CD14-positive monocyte (primary cell): ENCODE data around the gene SFXN2. TPM values are rescaled to one million over a fixed set of nuclear protein-coding genes. Genes with fewer than 3 reads are reported as not detected.

Experiments used
- DNase-seq, 3 donors: peaks; one replicate each; pipeline ENCODE4 v3.0.0-alpha.2; 2011 to 2022
- H2AFZ ChIP-seq: 2 replicates; pipeline ENCODE4 v1.6.0; 2012; ENCODE audit warnings: mild to moderate bottlenecking, low read depth, low read length, inconsistent platforms; ENCODE audit not compliant: insufficient read depth, poor library complexity, severe bottlenecking
- H3K27ac ChIP-seq, 2 donors: 1 replicate in 1 of 2; 2 replicates in 1 of 2; pipeline ENCODE4 v1.5.1; 2012 to 2013; ENCODE audit warnings: low read length in 2 of 2, control low read depth in 1 of 2, inconsistent platforms in 1 of 2, low read depth in 1 of 2, mild to moderate bottlenecking in 1 of 2
- H3K27me3 ChIP-seq, 2 donors: one replicate each; pipeline versions ENCODE4 v1.6.0 to v1.6.1; 2011 to 2013; ENCODE audit warnings: low read length in 2 of 2; ENCODE audit not compliant: control insufficient read depth in 2 of 2, insufficient read depth in 2 of 2
- H3K36me3 ChIP-seq, 2 donors: replicated peaks in 1 of 2; 1 replicate in 1 of 2; 2 replicates in 1 of 2; pipeline versions ENCODE4 v1.5.1 to v1.6.1; 2012 to 2013; ENCODE audit warnings: low read length in 2 of 2, control low read depth in 1 of 2, inconsistent platforms in 1 of 2, mild to moderate bottlenecking in 1 of 2; ENCODE audit not compliant: insufficient read depth in 2 of 2, control insufficient read depth in 1 of 2
- H3K4me1 ChIP-seq, 2 donors: 1 replicate in 1 of 2; 2 replicates in 1 of 2; pipeline versions ENCODE4 v1.5.1 to v1.6.1; 2012 to 2013; ENCODE audit warnings: low read length in 2 of 2, control low read depth in 1 of 2, inconsistent platforms in 1 of 2, mild to moderate bottlenecking in 1 of 2, moderate library complexity in 1 of 2; ENCODE audit not compliant: insufficient read depth in 2 of 2, control insufficient read depth in 1 of 2
- H3K4me2 ChIP-seq: replicated peaks from 2 replicates; pipeline ENCODE3; 2012; ENCODE audit warnings: low read length, moderate library complexity, mild to moderate bottlenecking; ENCODE audit not compliant: poor library complexity, severe bottlenecking; ENCODE audit errors: extremely low read depth
- H3K4me3 ChIP-seq, 3 experiments: fragments of 200-600 bp in 1 of 3; sonication (generic) in 1 of 3; replicated peaks in 1 of 3; 1 replicate in 2 of 3; 2 replicates in 1 of 3; pipeline ENCODE4 v1.5.1; 2011 to 2013; ENCODE audit warnings: low read length in 3 of 3, mild to moderate bottlenecking in 3 of 3, control low read depth in 2 of 3, low read depth in 2 of 3, inconsistent platforms in 1 of 3, moderate library complexity in 1 of 3
- H3K79me2 ChIP-seq: 2 replicates; pipeline ENCODE4 v1.6.0; 2012; ENCODE audit warnings: mild to moderate bottlenecking, control low read depth, inconsistent platforms, low read length, moderate library complexity; ENCODE audit not compliant: insufficient read depth
- H3K9ac ChIP-seq: 2 replicates; pipeline ENCODE4 v1.6.0; 2017; ENCODE audit warnings: low read length, mild to moderate bottlenecking; ENCODE audit not compliant: insufficient read depth, poor library complexity, severe bottlenecking
- H3K9me3 ChIP-seq, 2 donors: replicated peaks in 1 of 2; 1 replicate in 1 of 2; 2 replicates in 1 of 2; pipeline versions ENCODE4 v1.5.1 to v1.6.1; 2012 to 2013; ENCODE audit warnings: low read length in 2 of 2, control low read depth in 1 of 2; ENCODE audit not compliant: control insufficient read depth in 1 of 2, insufficient read depth in 1 of 2
- H4K20me1 ChIP-seq: 2 replicates; pipeline ENCODE4 v1.6.0; 2012; ENCODE audit warnings: mild to moderate bottlenecking, low read length, control low read depth, moderate library complexity; ENCODE audit not compliant: insufficient read depth
- H3K27ac Mint-ChIP-seq, 7 donors: one replicate each; pipeline ENCODE4 v1.8.0; 2020; ENCODE audit warnings: mild to moderate bottlenecking in 7 of 7, mixed read lengths in 7 of 7, moderate library complexity in 6 of 7, inconsistent platforms in 2 of 7
- H3K27me3 Mint-ChIP-seq, 3 donors: one replicate each; pipeline ENCODE4 v1.8.0; 2021 to 2022; ENCODE audit warnings: low read depth in 3 of 3, mild to moderate bottlenecking in 3 of 3, mixed read lengths in 3 of 3, moderate library complexity in 3 of 3, inconsistent platforms in 1 of 3
- H3K36me3 Mint-ChIP-seq, 2 donors: one replicate each; pipeline ENCODE4 v1.8.0; 2020; ENCODE audit warnings: mixed read lengths in 2 of 2, inconsistent platforms in 1 of 2, mild to moderate bottlenecking in 1 of 2
- H3K4me1 Mint-ChIP-seq: one replicate; pipeline ENCODE4 v1.8.0; 2020; ENCODE audit warnings: mild to moderate bottlenecking, mixed read lengths
- H3K4me3 Mint-ChIP-seq, 2 donors: one replicate each; pipeline ENCODE4 v1.8.0; 2020; ENCODE audit warnings: mild to moderate bottlenecking in 2 of 2, mixed read lengths in 2 of 2, moderate library complexity in 1 of 2
- H3K9me3 Mint-ChIP-seq, 7 donors: one replicate each; pipeline ENCODE4 v1.8.0; 2020 to 2022; ENCODE audit warnings: mixed read lengths in 7 of 7, mild to moderate bottlenecking in 6 of 7, moderate library complexity in 6 of 7, inconsistent platforms in 2 of 7
- CTCF ChIP-seq: fragments of 200-600 bp; IDR thresholded peaks from one replicate; pipeline ENCODE4 v1.8.0; 2022; ENCODE audit warnings: antibody characterized with exemption, mild to moderate bottlenecking
- WGBS: methylation state at CpG from one replicate; pipeline ENCODE4 v1.1.5; 2013; ENCODE audit warnings: missing lambda C conversion rate; ENCODE audit not compliant: insufficient coverage; 5-methylcytosine and 5-hydroxymethylcytosine counted together
- intact Hi-C, 2 donors: fragments of 100-400 bp; cut with micrococcal nuclease; formaldehyde crosslinking; loops; one replicate each; pipeline versions ENCODE4 v1.15.0 to v1.15.1; 2023
- polyA plus RNA-seq, 3 donors: library from polyadenylated mRNA; depleted of rRNA in 1 of 3; unstranded in 2 of 3; stranded (reverse) in 1 of 3; fragments of 300-500 nt in 2 of 3; fragments of >200 nt in 1 of 3; fragmentation: Illumina TruSeq in 2 of 3; gene quantifications; 1 replicate in 2 of 3; 2 replicates in 1 of 3; pipeline ENCODE4 v1.2.3, GENCODE V29; 2012 to 2021

SFXN2 gene
- polyA plus RNA-seq, 3 donors, result 1.3 to 2.0 (median 1.8) TPM

- WGBS, result 100% methylated on average over 1 of the region's 4 CpGs
- no peak overlapping the region for H3K27ac Mint-ChIP-seq
- H3K9me3 Mint-ChIP-seq, result peaks cover 0 to 1% (median 0%) of the 10 kb centered on the region in 7 donors
- Histone ChIP-seq H3K9ac (no peak overlapping the region), H3K4me2 (no peak overlapping the region), H3K79me2 (peaks cover 41% of the 10 kb centered on the region), H2AFZ (no peak overlapping the region), H3K27me3 (no peaks in the 10 kb centered on the region), H3K4me1 (peaks cover 14 to 20% of the 10 kb centered on the region in 2 donors), H3K4me3 (no peak overlapping the region), H3K9me3 (no peaks in the 10 kb centered on the region), H3K27ac (no peak overlapping the region), H4K20me1 (no peaks in the 10 kb centered on the region), H3K36me3 (no peaks in the 10 kb centered on the region)
- intact Hi-C loops, result loop anchor here in 1 of 2 donors (5.0 kb wide), 1 partner anchor 65 kb away; no protein-coding TSS in a partner anchor
- H3K4me3 Mint-ChIP-seq, result no peak overlapping the region
- H3K36me3 Mint-ChIP-seq, result no peaks in the 10 kb centered on the region
- peaks cover 18% of the 10 kb centered on the region for H3K4me1 Mint-ChIP-seq
- DNase-seq, result no peak
- H3K27me3 Mint-ChIP-seq, result peaks cover 0 to 3% (median 2%) of the 10 kb centered on the region in 3 donors
- TF ChIP-seq CTCF, result no peak
Measured at GRCh38 chr10:102712089-102712488, 2.3 kb upstream of the SFXN2 start.

DNA sequence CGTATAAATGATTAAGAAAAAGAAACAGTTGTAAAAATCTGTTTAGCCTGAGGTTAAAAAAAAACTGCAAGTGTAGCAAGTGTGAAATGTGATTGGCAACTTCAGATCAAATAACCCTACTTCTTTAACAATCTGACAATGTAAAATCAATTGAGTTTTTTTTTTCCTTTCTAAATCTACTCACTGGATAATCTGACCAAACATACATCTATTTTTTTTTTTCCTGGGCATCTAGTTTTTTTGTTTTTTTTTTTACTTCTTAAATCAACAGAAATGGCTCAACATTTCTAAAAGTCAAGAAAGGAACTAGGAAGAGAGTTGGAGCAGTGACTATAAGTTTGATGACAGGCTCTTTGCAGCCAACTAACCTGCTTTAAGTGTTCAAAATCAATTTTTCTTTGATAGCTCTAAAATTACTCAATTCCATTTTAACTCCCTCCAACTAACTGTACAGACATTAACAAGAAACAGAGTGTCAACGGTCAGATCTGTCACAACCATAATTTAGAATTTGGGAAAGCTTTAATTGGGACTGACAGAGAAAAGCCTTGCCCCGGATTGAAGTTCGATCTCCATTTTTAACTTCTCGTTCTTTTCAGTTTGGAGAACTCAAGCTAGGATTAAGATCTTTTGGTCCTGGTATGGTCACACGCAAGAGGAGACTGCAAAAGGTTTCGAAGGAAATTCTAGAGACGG, 1.4 kb upstream of the SFXN2 start:
- peaks cover 0 to 1% (median 0%) of the 10 kb centered on the region in 7 donors for H3K9me3 Mint-ChIP-seq
- intact Hi-C loops, result loop anchor here in 1 of 2 donors (5.0 kb wide), 1 partner anchor 66 kb away; no protein-coding TSS in a partner anchor

More for the DNA sequence above, 1.4 kb upstream of the SFXN2 start:
- peaks cover 21% of the 10 kb centered on the region for H3K4me1 Mint-ChIP-seq
- peak overlapping the region; percentile 63 to 94 (median 93) for H3K27ac Mint-ChIP-seq
- TF ChIP-seq CTCF, result no peak
- peaks cover 14 to 20% of the 10 kb centered on the region in 2 donors for H3K4me1 ChIP-seq
- H3K9me3 ChIP-seq, result no peaks in the 10 kb centered on the region
- peak overlapping the region; percentile 96 for H3K9ac ChIP-seq
- H3K4me2 ChIP-seq, result peak overlapping the region; percentile 85
- peaks cover 39% of the 10 kb centered on the region for H3K79me2 ChIP-seq
- H3K4me3 Mint-ChIP-seq, result peak overlapping the region; percentile 98
- H3K36me3 Mint-ChIP-seq, result no peaks in the 10 kb centered on the region
- no peaks in the 10 kb centered on the region for H3K27me3 ChIP-seq
- peak overlapping the region; percentile 84 to 98 (median 89) for H3K4me3 ChIP-seq
- H3K27me3 Mint-ChIP-seq, result peaks cover 0 to 3% (median 2%) of the 10 kb centered on the region in 3 donors
- DNase-seq, result no peak
- no peaks in the 10 kb centered on the region for H3K36me3 ChIP-seq
- peak overlapping the region; percentile 99 for H2AFZ ChIP-seq
- H4K20me1 ChIP-seq, result no peaks in the 10 kb centered on the region
- 0% methylated on average over 3 of the region's 8 CpGs for WGBS
- H3K27ac ChIP-seq, result peak overlapping the region in 1 of 2 donors; percentile 95
